Ishikawa (cell line): ENCODE data around the gene ZNF184.

Experiments
- EGR1 ChIP-seq: IDR thresholded peaks from 2 replicates; pipeline ENCODE4 v1.6.1; 2012
- EP300 ChIP-seq: IDR thresholded peaks from 2 replicates; pipeline ENCODE4 v1.6.1; 2012; ENCODE audit warnings: borderline replicate concordance
- FOXM1 ChIP-seq: IDR thresholded peaks from 2 replicates; pipeline ENCODE4 v1.6.1; 2012; ENCODE audit warnings: low read depth, borderline replicate concordance
- NFIC ChIP-seq: IDR thresholded peaks from 2 replicates; pipeline ENCODE4 v1.6.1; 2012
- RAD21 ChIP-seq: IDR thresholded peaks from 2 replicates; pipeline ENCODE4 v1.6.1; 2012; ENCODE audit warnings: low read depth
- TAF1 ChIP-seq: IDR thresholded peaks from 2 replicates; pipeline ENCODE4 v1.6.1; 2012; ENCODE audit warnings: low read depth, mild to moderate bottlenecking
- TCF12 ChIP-seq: IDR thresholded peaks from 2 replicates; pipeline ENCODE4 v1.6.1; 2012; ENCODE audit warnings: low read depth
- TF ChIP-seq, protein P1 (sequence below): IDR thresholded peaks from 2 replicates; pipeline ENCODE4 v1.6.1; 2012
- TF ChIP-seq, protein P2 (sequence below): IDR thresholded peaks from 2 replicates; pipeline ENCODE4 v1.6.1; 2012
- TF ChIP-seq, protein P3 (sequence below): IDR thresholded peaks from 2 replicates; pipeline ENCODE4 v1.6.1; 2012; ENCODE audit warnings: low read depth, mild to moderate bottlenecking

DNA sequence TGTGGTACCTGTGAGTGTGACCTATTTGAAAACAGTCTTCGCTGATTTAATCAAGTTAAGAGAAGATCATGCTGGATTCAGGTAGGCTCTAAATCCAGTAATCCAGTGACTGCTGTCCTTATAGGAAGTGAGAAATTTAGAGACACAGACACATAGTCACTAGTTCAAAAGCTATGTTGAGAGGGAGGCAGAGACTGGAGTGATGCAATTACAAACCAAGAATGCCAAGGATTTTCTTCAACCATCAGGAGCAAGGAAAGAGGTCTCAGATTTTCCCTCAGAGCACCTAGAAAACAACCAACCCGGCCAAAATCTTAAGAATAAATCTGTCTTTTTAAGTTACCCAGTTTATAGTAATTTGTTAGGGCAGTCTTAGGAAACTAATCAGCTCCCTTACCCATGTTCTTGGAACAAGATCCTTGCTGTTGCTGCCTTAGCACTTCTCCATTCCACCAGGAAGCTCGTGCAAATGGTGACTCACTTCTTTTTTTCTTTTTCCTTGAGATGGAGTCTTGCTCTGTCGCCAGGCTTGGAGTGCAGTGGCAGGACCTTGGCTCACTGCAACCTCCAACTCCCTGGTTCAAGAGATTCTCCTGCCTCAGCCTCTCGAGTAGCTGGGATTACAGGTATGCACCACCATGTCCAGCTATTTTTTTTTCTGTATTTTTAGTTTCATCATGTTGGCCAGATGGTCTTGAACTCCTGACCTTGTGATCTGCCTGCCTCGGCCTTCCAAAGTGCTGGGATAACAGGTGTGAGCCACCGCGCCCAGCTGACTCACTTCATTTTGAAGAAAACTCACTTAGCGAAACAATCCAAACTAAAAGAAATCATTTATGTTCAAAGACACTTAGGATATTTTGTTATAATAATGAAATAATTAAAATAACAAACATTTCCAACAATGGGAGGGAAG lies 34.4 kb upstream of the ZNF184 start:
- no peak for TF ChIP-seq FOXM1
- TF ChIP-seq, protein P1, sequence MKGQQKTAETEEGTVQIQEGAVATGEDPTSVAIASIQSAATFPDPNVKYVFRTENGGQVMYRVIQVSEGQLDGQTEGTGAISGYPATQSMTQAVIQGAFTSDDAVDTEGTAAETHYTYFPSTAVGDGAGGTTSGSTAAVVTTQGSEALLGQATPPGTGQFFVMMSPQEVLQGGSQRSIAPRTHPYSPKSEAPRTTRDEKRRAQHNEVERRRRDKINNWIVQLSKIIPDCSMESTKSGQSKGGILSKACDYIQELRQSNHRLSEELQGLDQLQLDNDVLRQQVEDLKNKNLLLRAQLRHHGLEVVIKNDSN, result no peak
- TF ChIP-seq NFIC, result no peak
- no peak for TF ChIP-seq EGR1
- TF ChIP-seq RAD21, result no peak
- no peak for TF ChIP-seq EP300
- TF ChIP-seq, protein P2, sequence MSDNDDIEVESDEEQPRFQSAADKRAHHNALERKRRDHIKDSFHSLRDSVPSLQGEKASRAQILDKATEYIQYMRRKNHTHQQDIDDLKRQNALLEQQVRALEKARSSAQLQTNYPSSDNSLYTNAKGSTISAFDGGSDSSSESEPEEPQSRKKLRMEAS, result no peak
- TF ChIP-seq TCF12, result no peak
- no peak for TF ChIP-seq TAF1
- TF ChIP-seq, protein P3, sequence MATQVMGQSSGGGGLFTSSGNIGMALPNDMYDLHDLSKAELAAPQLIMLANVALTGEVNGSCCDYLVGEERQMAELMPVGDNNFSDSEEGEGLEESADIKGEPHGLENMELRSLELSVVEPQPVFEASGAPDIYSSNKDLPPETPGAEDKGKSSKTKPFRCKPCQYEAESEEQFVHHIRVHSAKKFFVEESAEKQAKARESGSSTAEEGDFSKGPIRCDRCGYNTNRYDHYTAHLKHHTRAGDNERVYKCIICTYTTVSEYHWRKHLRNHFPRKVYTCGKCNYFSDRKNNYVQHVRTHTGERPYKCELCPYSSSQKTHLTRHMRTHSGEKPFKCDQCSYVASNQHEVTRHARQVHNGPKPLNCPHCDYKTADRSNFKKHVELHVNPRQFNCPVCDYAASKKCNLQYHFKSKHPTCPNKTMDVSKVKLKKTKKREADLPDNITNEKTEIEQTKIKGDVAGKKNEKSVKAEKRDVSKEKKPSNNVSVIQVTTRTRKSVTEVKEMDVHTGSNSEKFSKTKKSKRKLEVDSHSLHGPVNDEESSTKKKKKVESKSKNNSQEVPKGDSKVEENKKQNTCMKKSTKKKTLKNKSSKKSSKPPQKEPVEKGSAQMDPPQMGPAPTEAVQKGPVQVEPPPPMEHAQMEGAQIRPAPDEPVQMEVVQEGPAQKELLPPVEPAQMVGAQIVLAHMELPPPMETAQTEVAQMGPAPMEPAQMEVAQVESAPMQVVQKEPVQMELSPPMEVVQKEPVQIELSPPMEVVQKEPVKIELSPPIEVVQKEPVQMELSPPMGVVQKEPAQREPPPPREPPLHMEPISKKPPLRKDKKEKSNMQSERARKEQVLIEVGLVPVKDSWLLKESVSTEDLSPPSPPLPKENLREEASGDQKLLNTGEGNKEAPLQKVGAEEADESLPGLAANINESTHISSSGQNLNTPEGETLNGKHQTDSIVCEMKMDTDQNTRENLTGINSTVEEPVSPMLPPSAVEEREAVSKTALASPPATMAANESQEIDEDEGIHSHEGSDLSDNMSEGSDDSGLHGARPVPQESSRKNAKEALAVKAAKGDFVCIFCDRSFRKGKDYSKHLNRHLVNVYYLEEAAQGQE, result no peak
